ENCODE measurements around the gene RANBP3. TPM values are rescaled to one million over a fixed set of nuclear protein-coding genes. Genes with fewer than 3 reads are reported as not detected.
A peak's percentile ranks its signal among the peaks of the same experiment; 100 is the strongest.

RANBP3 gene
- total RNA-seq, 1 experiment from 2014 or later, result 59.5 TPM

DNA sequence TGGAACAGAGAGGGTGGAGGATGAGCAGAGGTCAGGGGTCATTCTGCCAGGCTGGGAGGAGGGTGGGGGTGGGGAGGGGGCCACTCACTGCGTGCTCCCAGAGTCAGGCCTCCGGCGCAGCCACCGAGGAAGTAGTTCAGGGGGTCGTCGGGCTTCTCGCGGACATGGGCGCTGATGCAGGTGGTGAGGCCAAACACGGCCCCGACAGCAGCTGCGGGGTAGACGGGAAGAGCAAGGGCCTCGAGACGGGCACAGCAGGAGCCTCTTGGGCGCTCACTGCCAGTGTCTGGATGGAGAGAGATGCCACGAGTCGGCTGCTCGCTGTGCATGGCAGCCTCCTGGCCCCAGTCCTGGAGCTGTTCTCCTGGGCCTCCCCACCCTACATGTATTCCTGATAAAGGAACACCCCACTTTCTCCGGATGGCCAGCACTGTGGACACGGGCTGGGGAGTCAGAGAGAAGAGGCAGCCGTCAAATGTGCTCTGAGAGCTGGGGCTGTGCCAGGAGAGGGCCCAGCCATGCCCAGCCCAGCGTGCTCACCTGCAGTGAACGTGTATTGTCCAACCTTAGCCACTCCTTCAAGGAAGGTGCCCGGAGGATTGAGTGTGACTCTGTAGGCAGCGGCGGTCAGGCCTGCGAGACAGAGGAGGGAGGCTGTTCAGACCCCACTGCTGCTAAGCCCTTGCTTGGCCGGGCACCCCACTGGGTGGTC, 81.4 kb downstream of the RANBP3 start:
- Mint-ChIP-seq H3K4me1 (ENCODE audit: insufficient read depth, unreplicated experiment) (peaks cover 6% of the 10 kb centered on the region), H3K36me3 (ENCODE audit: insufficient read depth, unreplicated experiment) (peaks cover 23% of the 10 kb centered on the region), H3K4me3 (ENCODE audit: unreplicated experiment) (no peak overlapping the region), H3K27ac (ENCODE audit: low read depth, unreplicated experiment) (no peak overlapping the region), H3K9me3 (ENCODE audit: unreplicated experiment) (no peaks in the 10 kb centered on the region), H3K27me3 (ENCODE audit: insufficient read depth, unreplicated experiment) (no peaks in the 10 kb centered on the region)
- intact Hi-C loops (cut with micrococcal nuclease), result no loop called here
- POLR2A ChIA-PET, result interaction anchor here (0.5 kb wide), 1 partner anchor 196 kb away, joined by 4 read pairs; no protein-coding TSS in a partner anchor
- no TSS peak for BruUV-seq (replicated peaks)
- DNase-seq (ENCODE audit: unreplicated experiment), result no peak
- CTCF ChIA-PET, result interaction anchor here (0.6 to 0.8 kb wide), 2 partner anchors 93 to 122 kb away, joined by 4 read pairs; no protein-coding TSS in a partner anchor
- TF ChIP-seq, protein P1, sequence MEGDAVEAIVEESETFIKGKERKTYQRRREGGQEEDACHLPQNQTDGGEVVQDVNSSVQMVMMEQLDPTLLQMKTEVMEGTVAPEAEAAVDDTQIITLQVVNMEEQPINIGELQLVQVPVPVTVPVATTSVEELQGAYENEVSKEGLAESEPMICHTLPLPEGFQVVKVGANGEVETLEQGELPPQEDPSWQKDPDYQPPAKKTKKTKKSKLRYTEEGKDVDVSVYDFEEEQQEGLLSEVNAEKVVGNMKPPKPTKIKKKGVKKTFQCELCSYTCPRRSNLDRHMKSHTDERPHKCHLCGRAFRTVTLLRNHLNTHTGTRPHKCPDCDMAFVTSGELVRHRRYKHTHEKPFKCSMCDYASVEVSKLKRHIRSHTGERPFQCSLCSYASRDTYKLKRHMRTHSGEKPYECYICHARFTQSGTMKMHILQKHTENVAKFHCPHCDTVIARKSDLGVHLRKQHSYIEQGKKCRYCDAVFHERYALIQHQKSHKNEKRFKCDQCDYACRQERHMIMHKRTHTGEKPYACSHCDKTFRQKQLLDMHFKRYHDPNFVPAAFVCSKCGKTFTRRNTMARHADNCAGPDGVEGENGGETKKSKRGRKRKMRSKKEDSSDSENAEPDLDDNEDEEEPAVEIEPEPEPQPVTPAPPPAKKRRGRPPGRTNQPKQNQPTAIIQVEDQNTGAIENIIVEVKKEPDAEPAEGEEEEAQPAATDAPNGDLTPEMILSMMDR (IDR thresholded peaks at IDR 0.05; ENCODE audit: unreplicated experiment), result no peak

DNA sequence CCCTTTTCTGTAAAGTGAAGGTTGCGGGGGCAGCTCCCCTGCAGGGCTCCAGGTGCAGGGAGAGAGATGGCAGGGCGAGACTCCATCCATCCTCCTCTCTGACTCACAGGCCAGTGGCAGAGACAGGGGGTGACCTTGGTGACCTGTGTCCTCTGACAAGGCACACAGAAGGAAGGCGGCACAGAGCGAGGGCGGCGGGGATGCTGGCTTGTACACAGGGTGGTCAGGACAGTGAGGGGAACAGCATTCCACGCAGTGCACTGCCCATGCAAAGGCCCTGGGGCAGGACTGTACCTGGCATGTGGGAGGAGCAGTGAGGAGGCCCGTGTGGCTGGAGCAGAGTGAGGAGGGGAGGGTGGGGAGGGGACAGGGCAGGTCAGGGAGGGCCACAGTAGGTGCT, 82.0 kb downstream of the RANBP3 start:
- DNase-seq (ENCODE audit: unreplicated experiment), result no peak
- Mint-ChIP-seq H3K27ac (ENCODE audit: low read depth, unreplicated experiment) (no peak overlapping the region), H3K27me3 (ENCODE audit: insufficient read depth, unreplicated experiment) (no peaks in the 10 kb centered on the region), H3K4me3 (ENCODE audit: unreplicated experiment) (no peak overlapping the region), H3K9me3 (ENCODE audit: unreplicated experiment) (no peaks in the 10 kb centered on the region), H3K36me3 (ENCODE audit: insufficient read depth, unreplicated experiment) (peaks cover 21% of the 10 kb centered on the region), H3K4me1 (ENCODE audit: insufficient read depth, unreplicated experiment) (peaks cover 2% of the 10 kb centered on the region)
- POLR2A ChIA-PET, result no interaction called here
- TF ChIP-seq, protein P1 (IDR thresholded peaks at IDR 0.05; ENCODE audit: unreplicated experiment), result no peak
- intact Hi-C loops (cut with micrococcal nuclease), result no loop called here
- no TSS peak for BruUV-seq (replicated peaks)
- CTCF ChIA-PET, result interaction anchor here (0.8 kb wide), 1 partner anchor 92 kb away, joined by 4 read pairs; no protein-coding TSS in a partner anchor

- intact Hi-C loops (cut with micrococcal nuclease), result no loop called here
- DNase-seq (ENCODE audit: unreplicated experiment), result no peak
- BruUV-seq (replicated peaks), result TSS peak; percentile 4
- no peak overlapping the region for H3K4me3 Mint-ChIP-seq (ENCODE audit: unreplicated experiment)
- H3K4me1 Mint-ChIP-seq (ENCODE audit: insufficient read depth, unreplicated experiment), result no peaks in the 10 kb centered on the region
- TF ChIP-seq, protein P1 (IDR thresholded peaks at IDR 0.05; ENCODE audit: unreplicated experiment), result no peak
- H3K27ac Mint-ChIP-seq (ENCODE audit: low read depth, unreplicated experiment), result no peak overlapping the region
- H3K9me3 Mint-ChIP-seq (ENCODE audit: unreplicated experiment), result no peaks in the 10 kb centered on the region
- POLR2A ChIA-PET, result no interaction called here
- CTCF ChIA-PET, result interaction anchor here (0.8 kb wide), 1 partner anchor 92 kb away, joined by 4 read pairs; no protein-coding TSS in a partner anchor
- peaks cover 20% of the 10 kb centered on the region for H3K36me3 Mint-ChIP-seq (ENCODE audit: insufficient read depth, unreplicated experiment)
- H3K27me3 Mint-ChIP-seq (ENCODE audit: insufficient read depth, unreplicated experiment), result no peaks in the 10 kb centered on the region
Observed at GRCh38 chr19:5895409-5895808, 82.5 kb downstream of the RANBP3 start.

DNA sequence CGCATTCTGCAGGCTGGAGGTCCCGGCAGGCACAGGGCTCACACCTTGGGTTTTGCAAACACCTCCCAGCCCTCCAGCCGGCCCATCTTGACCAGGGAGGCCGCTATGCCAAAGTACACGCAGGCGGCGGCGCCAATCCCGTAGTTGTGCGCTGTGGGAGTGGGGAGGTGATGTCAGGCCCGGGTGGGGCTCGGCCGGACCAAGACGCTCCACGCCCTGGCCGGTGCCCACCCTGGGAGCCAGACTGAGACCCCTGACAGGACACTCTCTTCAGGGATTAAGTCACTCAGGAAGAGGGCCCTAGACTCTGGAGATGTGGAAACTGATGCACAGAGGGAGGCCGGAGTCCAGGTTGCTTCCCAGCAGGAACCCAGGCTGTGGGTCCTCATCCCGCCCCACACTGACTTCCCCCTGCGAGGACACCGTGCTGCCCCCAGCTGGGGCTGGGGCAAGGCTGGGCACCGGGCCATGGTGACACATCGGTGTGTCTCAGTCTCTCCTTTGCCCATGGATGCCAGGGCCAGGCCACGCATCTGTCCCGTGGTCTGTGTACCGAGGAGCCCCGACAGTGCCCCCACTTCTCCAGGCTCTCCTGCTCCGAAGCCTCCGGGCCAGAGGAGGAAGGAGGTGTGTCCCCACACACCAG, 83.1 kb downstream of the RANBP3 start:
- CTCF ChIA-PET, result no interaction called here
- no peak for DNase-seq (ENCODE audit: unreplicated experiment)
- Mint-ChIP-seq H3K27me3 (ENCODE audit: insufficient read depth, unreplicated experiment) (no peaks in the 10 kb centered on the region), H3K4me3 (ENCODE audit: unreplicated experiment) (no peak overlapping the region), H3K27ac (ENCODE audit: low read depth, unreplicated experiment) (no peak overlapping the region), H3K36me3 (ENCODE audit: insufficient read depth, unreplicated experiment) (peaks cover 14% of the 10 kb centered on the region), H3K4me1 (ENCODE audit: insufficient read depth, unreplicated experiment) (no peaks in the 10 kb centered on the region), H3K9me3 (ENCODE audit: unreplicated experiment) (no peaks in the 10 kb centered on the region)
- BruUV-seq (replicated peaks), result no TSS peak
- TF ChIP-seq, protein P1 (IDR thresholded peaks at IDR 0.05; ENCODE audit: unreplicated experiment), result no peak
- intact Hi-C loops (cut with micrococcal nuclease), result no loop called here
- POLR2A ChIA-PET, result no interaction called here

All from MCF 10A (cell line).